T-cell (primary cell): Measurements from ENCODE around the gene UNG. TPM values are rescaled to one million over a fixed set of nuclear protein-coding genes. Genes with fewer than 3 reads are reported as not detected.

Experiments
- ATAC-seq, 4 experiments: fragments of 200-7000 bp in 3 of 4; fragments of 150-1000 bp in 1 of 4; cut with Tn5 transposase; replicated peaks in 1 of 4; 1 replicate in 3 of 4; 2 replicates in 1 of 4; pipeline ENCODE4 v1.10.0; 2021; ENCODE audit warnings: moderate library complexity in 3 of 4, mild to moderate bottlenecking in 2 of 4, moderate number of reproducible peaks in 1 of 4
- CTCF ChIA-PET, 2 donors: fragments of 300-600 bp; sonication (Branson Sonifier 250); formaldehyde crosslinking; loops; one replicate each; lab custom pipeline; 2022; ENCODE audit warnings: antibody characterized with exemption in 2 of 2; lab: Charles Lee
- POLR2A ChIA-PET, 2 donors: fragments of 300-600 bp; sonication (Branson Sonifier 250); formaldehyde crosslinking; loops; one replicate each; lab custom pipeline; 2022; ENCODE audit warnings: antibody characterized with exemption in 2 of 2; lab: Charles Lee
- DNase-seq, 35 experiments: peaks; one replicate each; pipeline versions ENCODE4 v3.0.0 to v3.0.0-alpha.2; 2013 to 2023
- H3K27ac ChIP-seq: one replicate; pipeline ENCODE4 v1.5.1; 2013; ENCODE audit warnings: low read length
- H3K27me3 ChIP-seq, 2 experiments: replicated peaks in 1 of 2; 1 replicate in 1 of 2; 2 replicates in 1 of 2; pipeline versions ENCODE4 v1.6.1 to v1.7.0; 2013; ENCODE audit warnings: low read length in 1 of 2, mixed read lengths in 1 of 2; ENCODE audit not compliant: control insufficient read depth in 2 of 2, insufficient read depth in 2 of 2; ENCODE audit errors: extremely low read depth in 1 of 2
- H3K36me3 ChIP-seq, 2 donors: 1 replicate in 1 of 2; 2 replicates in 1 of 2; pipeline versions ENCODE4 v1.6.1 to v1.7.0; 2013; ENCODE audit warnings: low read length in 1 of 2; ENCODE audit not compliant: control insufficient read depth in 2 of 2, insufficient read depth in 1 of 2; ENCODE audit errors: extremely low read depth in 1 of 2
- H3K4me1 ChIP-seq, 2 experiments: 1 replicate in 1 of 2; 2 replicates in 1 of 2; pipeline versions ENCODE4 v1.6.1 to v1.7.0; 2013; ENCODE audit warnings: low read length in 2 of 2, mixed read lengths in 1 of 2; ENCODE audit not compliant: insufficient read depth in 2 of 2, control insufficient read depth in 1 of 2; ENCODE audit errors: extremely low read depth in 1 of 2
- H3K4me3 ChIP-seq, 2 donors: 1 replicate in 1 of 2; 2 replicates in 1 of 2; pipeline versions ENCODE4 v1.5.1 to v1.7.0; 2013; ENCODE audit warnings: mild to moderate bottlenecking in 2 of 2, low read length in 1 of 2, moderate library complexity in 1 of 2; ENCODE audit not compliant: control insufficient read depth in 1 of 2; ENCODE audit errors: extremely low read depth in 1 of 2
- H3K9me3 ChIP-seq: 2 replicates; pipeline ENCODE4 v1.7.0; 2013
- H3K27ac Mint-ChIP-seq, 2 donors: one replicate each; pipeline ENCODE4 v1.8.0; 2020 to 2021; ENCODE audit warnings: mild to moderate bottlenecking in 2 of 2, mixed read lengths in 2 of 2
- H3K27me3 Mint-ChIP-seq, 2 donors: one replicate each; pipeline ENCODE4 v1.8.0; 2021 to 2022; ENCODE audit warnings: mixed read lengths in 2 of 2
- H3K36me3 Mint-ChIP-seq: one replicate; pipeline ENCODE4 v1.8.0; 2021; ENCODE audit warnings: mixed read lengths
- H3K4me1 Mint-ChIP-seq, 3 donors: one replicate each; pipeline ENCODE4 v1.8.0; 2020 to 2022; ENCODE audit warnings: mixed read lengths in 3 of 3, mild to moderate bottlenecking in 1 of 3
- H3K4me3 Mint-ChIP-seq, 3 donors: one replicate each; pipeline ENCODE4 v1.8.0; 2020 to 2022; ENCODE audit warnings: mild to moderate bottlenecking in 3 of 3, mixed read lengths in 3 of 3, moderate library complexity in 3 of 3
- H3K9me3 Mint-ChIP-seq, 3 donors: one replicate each; pipeline ENCODE4 v1.8.0; 2020 to 2022; ENCODE audit warnings: mixed read lengths in 3 of 3
- WGBS: methylation state at CpG from one replicate; pipeline ENCODE4 v1.1.5; 2013; ENCODE audit warnings: missing lambda C conversion rate; ENCODE audit not compliant: insufficient coverage; 5-methylcytosine and 5-hydroxymethylcytosine counted together
- total RNA-seq, 35 experiments: library from RNA in 6 of 35; stranded (reverse) in 6 of 35; fragments of 120-200 nt in 1 of 35; gene quantifications; one replicate each; pipeline versions ENCODE4 v1.2.1 to v1.2.4 and lab custom pipeline; 2013 to 2026

UNG gene
- total RNA-seq, 5 donors from 2014 or later (not counting 1 experiment from before 2014, with no cell fraction given): 8.7 to 19.7 (median 16.8) TPM

DNA sequence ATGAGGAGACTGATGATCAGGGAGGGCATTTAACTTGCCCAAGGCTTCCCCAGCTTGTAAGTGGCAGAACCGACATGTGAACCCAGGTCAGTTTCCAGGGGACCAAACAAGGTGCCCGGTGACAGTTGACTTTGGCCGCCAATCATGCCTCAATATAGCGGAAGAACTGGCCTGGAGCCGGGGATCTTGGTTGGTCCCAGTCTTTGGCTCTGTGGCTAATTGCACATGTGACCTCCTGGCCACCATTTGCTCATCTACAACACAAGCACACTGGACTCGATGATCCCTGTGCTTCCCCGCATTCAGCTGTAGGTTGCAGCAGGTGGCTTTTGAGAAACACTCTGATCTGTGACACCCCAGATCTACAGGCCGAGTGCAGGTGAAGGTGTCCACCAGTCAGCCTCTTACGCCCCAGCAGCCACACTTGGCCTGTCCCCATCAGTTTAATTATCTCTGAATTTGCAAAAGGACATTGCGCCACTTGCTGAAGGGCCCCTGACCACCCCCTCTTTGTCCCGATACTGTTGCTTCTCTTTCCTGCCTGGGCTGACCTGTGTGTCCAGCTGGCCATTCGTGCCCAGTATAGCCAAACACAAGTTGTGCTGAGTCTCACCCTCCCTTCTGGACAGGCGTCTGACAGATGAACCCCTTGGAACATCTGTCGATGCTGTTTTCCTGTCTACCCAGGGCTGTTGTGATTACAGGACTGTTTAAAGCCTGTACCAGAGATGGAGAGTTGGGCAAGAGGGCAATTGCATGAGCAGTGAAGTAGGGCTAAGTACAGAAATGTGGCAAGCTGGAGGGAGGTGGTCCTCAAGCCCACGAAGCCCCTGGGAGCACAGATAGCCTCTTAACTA is 33.1 kb downstream of the UNG start:
- CTCF ChIA-PET: no interaction called here
- DNase-seq (no peak), ATAC-seq (no peak)
- Mint-ChIP-seq H3K27ac (no peak overlapping the region), H3K4me3 (no peak overlapping the region), H3K27me3 (no peaks in the 10 kb centered on the region), H3K36me3 (peaks cover under 1% of the 10 kb centered on the region), H3K9me3 (no peaks in the 10 kb centered on the region), H3K4me1 (no peaks in the 10 kb centered on the region)
- H3K27ac ChIP-seq: no peak overlapping the region
- 89% methylated on average over 13 of the region's 15 CpGs for WGBS
- H3K27me3 ChIP-seq: no peaks in the 10 kb centered on the region
- no peaks in the 10 kb centered on the region for H3K36me3 ChIP-seq
- no peak overlapping the region for H3K4me3 ChIP-seq
- no peaks in the 10 kb centered on the region for H3K9me3 ChIP-seq
- POLR2A ChIA-PET: no interaction called here
- H3K4me1 ChIP-seq: no peaks in the 10 kb centered on the region

DNA sequence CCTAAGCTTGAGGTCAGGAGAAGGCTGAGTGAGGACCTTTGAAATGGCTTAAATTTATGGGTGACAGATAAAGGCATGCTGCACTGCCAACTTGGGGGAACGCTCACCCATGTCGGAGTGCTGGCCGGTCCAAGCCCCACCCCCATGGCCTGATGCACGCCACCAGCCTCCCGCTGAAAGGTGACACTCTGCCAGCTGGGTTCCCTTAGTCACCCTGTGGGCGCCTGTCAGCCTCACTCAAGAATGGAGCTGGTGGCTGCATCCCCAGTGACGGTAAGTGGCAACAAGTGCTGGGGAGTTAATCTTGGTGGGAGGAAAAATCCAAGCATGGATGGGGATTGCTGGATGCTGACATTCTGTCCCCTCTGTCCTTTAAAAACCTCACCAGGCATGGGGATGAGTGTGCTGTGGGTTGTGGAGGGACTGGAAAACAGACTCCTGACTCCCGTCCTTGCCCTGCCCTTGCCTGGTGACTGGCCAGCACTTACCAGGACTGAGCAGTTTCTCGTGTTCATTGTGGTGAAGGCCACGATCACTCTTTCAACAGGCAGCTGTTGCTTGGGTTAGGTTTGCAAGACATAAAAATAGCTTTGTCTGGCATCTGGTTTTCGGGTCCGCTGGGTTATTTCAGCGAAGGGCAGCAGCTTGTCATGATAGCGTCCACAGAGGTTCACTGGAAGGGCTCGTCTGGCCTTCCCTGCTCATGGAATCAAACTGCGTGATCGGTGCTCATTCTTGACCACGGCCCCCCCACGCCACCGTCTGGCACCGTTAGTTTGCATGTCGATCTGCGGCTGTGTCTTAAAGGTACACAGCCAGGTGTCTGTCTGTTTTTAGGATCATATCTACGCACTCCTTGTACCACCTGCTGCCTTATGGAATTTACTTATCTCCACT is 34.0 kb downstream of the UNG start:
- ATAC-seq (no peak), DNase-seq (no peak)
- Histone ChIP-seq H3K36me3 (no peaks in the 10 kb centered on the region), H3K27ac (no peak overlapping the region), H3K9me3 (no peaks in the 10 kb centered on the region), H3K4me3 (no peak overlapping the region), H3K4me1 (no peaks in the 10 kb centered on the region), H3K27me3 (no peaks in the 10 kb centered on the region)
- peaks cover 3% of the 10 kb centered on the region for H3K36me3 Mint-ChIP-seq
- POLR2A ChIA-PET: interaction anchor here in 1 of 2 donors (0.6 kb wide), 1 partner anchor 434 kb away, joined by 3 read pairs; no protein-coding TSS in a partner anchor
- WGBS: 79% methylated on average over 20 of the region's 24 CpGs
- CTCF ChIA-PET: no interaction called here
- H3K4me3 Mint-ChIP-seq: no peak overlapping the region
- no peak overlapping the region for H3K27ac Mint-ChIP-seq
- H3K9me3 Mint-ChIP-seq: peaks cover 0 to 6% (median 2%) of the 10 kb centered on the region in 3 donors
- no peaks in the 10 kb centered on the region for H3K4me1 Mint-ChIP-seq
- H3K27me3 Mint-ChIP-seq: no peaks in the 10 kb centered on the region

DNA sequence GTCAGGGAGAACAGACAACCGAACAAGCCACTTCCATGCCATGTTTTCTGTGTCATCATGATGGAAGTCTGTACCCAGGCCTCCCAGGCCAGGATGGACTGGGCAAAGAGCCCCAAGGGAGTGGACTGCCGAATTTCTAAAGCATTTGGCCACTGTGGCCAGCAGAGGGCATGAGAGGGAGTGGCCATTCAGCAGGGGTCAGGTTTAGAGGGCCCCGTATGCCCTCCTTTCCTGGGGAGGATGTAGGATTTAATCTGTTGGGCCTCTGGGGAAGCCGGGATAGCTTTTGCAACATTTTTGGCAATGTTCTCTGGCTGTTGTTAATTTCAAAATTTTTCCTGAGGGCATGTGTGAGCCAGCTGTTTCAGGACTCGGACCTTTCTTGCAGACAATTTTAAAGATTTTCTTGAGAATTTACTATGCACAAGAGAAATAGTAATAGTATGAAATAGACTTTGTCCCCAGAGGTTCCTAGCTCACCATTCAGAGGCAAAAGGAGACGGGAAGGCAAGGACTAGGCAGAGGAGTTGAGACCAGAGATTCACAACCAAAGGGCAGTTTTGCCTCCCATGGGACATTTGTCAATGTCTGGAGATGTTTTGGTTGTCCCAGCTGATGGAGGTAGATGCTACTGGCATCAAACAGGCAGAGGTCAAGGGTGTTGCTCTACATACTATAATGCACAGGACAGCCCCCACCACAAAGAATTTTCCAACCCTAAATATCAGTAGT is 37.0 kb downstream of the UNG start:
- POLR2A ChIA-PET: no interaction called here
- Histone ChIP-seq H3K4me3 (no peak overlapping the region), H3K9me3 (no peaks in the 10 kb centered on the region), H3K36me3 (no peaks in the 10 kb centered on the region), H3K27me3 (no peaks in the 10 kb centered on the region), H3K4me1 (no peaks in the 10 kb centered on the region), H3K27ac (no peak overlapping the region)
- Mint-ChIP-seq H3K4me1 (no peaks in the 10 kb centered on the region), H3K36me3 (peaks cover 5% of the 10 kb centered on the region), H3K27me3 (peaks cover 0 to 2% of the 10 kb centered on the region in 2 donors), H3K9me3 (peaks cover 0 to 10% (median 6%) of the 10 kb centered on the region in 3 donors), H3K4me3 (no peak overlapping the region), H3K27ac (no peak overlapping the region)
- DNase-seq: no peak
- no peak for ATAC-seq
- WGBS: 78% methylated on average over 3 of the region's 6 CpGs
- CTCF ChIA-PET: interaction anchor here in 1 of 2 donors (0.5 kb wide), 1 partner anchor 20 kb away, joined by 5 read pairs; no protein-coding TSS in a partner anchor

DNA sequence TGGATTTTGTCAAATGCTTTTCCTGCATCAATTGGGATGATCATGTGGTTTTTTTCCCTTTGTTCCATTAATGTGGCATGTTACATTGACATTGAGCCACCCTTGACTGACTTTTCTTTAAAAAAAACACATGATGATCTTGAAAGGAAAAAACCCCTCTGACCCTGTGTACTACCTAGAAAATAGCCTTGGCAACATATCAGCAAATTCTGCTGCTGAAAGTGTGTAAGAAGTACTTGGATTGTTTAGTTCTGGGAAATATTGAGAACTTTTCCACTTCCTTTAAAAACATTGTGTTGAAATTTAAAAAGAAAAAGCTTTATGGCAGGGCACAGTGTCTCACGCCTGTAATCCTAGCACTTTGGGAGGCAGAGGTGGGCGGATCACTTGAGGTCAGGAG is 39.7 kb downstream of the UNG start:
- Histone ChIP-seq H3K27ac (no peak overlapping the region), H3K27me3 (no peaks in the 10 kb centered on the region), H3K36me3 (no peaks in the 10 kb centered on the region), H3K4me3 (no peak overlapping the region), H3K4me1 (no peaks in the 10 kb centered on the region), H3K9me3 (no peaks in the 10 kb centered on the region)
- ChIA-PET CTCF (interaction anchor here in 1 of 2 donors (0.6 kb wide), 1 partner anchor 118 kb away, joined by 3 read pairs; no protein-coding TSS in a partner anchor), POLR2A (interaction anchor here in 1 of 2 donors (0.7 kb wide), 1 partner anchor 175 kb away, joined by 5 read pairs; no protein-coding TSS in a partner anchor)
- Mint-ChIP-seq H3K4me1 (no peaks in the 10 kb centered on the region), H3K9me3 (peaks cover 0 to 10% (median 6%) of the 10 kb centered on the region in 3 donors), H3K27ac (no peak overlapping the region), H3K27me3 (peaks cover 0 to 2% of the 10 kb centered on the region in 2 donors), H3K4me3 (no peak overlapping the region), H3K36me3 (peaks cover 12% of the 10 kb centered on the region)
- DNase-seq (no peak), ATAC-seq (no peak)
- WGBS: no CpG with 5 or more reads among the region's 2 CpGs

DNA sequence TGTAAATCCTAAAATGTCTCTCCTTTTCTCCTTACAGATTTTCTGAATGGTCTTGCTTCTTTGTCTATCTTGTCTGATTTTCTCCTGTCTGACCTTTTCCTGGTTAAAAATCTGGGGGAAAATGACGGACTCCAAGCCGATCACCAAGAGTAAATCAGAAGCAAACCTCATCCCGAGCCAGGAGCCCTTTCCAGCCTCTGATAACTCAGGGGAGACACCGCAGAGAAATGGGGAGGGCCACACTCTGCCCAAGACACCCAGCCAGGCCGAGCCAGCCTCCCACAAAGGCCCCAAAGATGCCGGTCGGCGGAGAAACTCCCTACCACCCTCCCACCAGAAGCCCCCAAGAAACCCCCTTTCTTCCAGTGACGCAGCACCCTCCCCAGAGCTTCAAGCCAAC is 42.0 kb downstream of the UNG start:
- H3K36me3 Mint-ChIP-seq: peaks cover 13% of the 10 kb centered on the region
- CTCF ChIA-PET: no interaction called here
- Histone ChIP-seq H3K27ac (no peak overlapping the region), H3K27me3 (no peaks in the 10 kb centered on the region), H3K4me1 (peaks cover 0 to 2% of the 10 kb centered on the region in 2 experiments), H3K9me3 (no peaks in the 10 kb centered on the region), H3K36me3 (no peaks in the 10 kb centered on the region), H3K4me3 (no peak overlapping the region)
- H3K4me3 Mint-ChIP-seq: no peak overlapping the region
- no peak overlapping the region for H3K27ac Mint-ChIP-seq
- POLR2A ChIA-PET: no interaction called here
- DNase-seq: no peak
- peaks cover 7 to 10% (median 8%) of the 10 kb centered on the region in 3 donors for H3K4me1 Mint-ChIP-seq
- H3K27me3 Mint-ChIP-seq: peaks cover 0 to 2% of the 10 kb centered on the region in 2 donors
- WGBS: 95% methylated on average over 9 of the region's 9 CpGs
- ATAC-seq: no peak
- H3K9me3 Mint-ChIP-seq: peaks cover 0 to 10% (median 6%) of the 10 kb centered on the region in 3 donors
